Heart left ventricle (tissue), 16 donors: Measurements from ENCODE around the gene METTL3. TPM values are rescaled to one million over a fixed set of nuclear protein-coding genes. Genes with fewer than 3 reads are reported as not detected.

Experiments used
- ATAC-seq, 4 donors: fragments of 200-7000 bp; cut with Tn5 transposase; one replicate each; pipeline ENCODE4 v1.9.1; 2020 to 2022; ENCODE audit warnings: moderate library complexity in 4 of 4, mild to moderate bottlenecking in 3 of 4, moderate number of reproducible peaks in 1 of 4
- DNase-seq, 5 donors: peaks; one replicate each; pipeline ENCODE4 v3.0.0-alpha.2; 2020
- H3K27ac ChIP-seq, 12 donors: fragments of 200-600 bp; sonication (generic) in 4 of 12; one replicate each; pipeline versions ENCODE4 v1.5.0 to v1.8.0; 2016 to 2022; ENCODE audit warnings: mild to moderate bottlenecking in 2 of 12
- H3K27me3 ChIP-seq, 9 donors: fragments of 200-600 bp; sonication (generic) in 2 of 9; one replicate each; pipeline versions ENCODE4 v1.5.1 to v1.8.0; 2016 to 2022; ENCODE audit warnings: mild to moderate bottlenecking in 3 of 9
- H3K36me3 ChIP-seq, 9 donors: fragments of 200-600 bp; sonication (generic) in 2 of 9; one replicate each; pipeline versions ENCODE4 v1.5.0 to v1.8.0; 2018 to 2022; ENCODE audit warnings: mild to moderate bottlenecking in 2 of 9
- H3K4me1 ChIP-seq, 12 donors: fragments of 200-600 bp; sonication (generic) in 4 of 12; one replicate each; pipeline versions ENCODE4 v1.5.0 to v1.8.0; 2016 to 2022; ENCODE audit warnings: mild to moderate bottlenecking in 3 of 12
- H3K4me3 ChIP-seq, 12 donors: fragments of 200-600 bp; sonication (generic) in 4 of 12; one replicate each; pipeline versions ENCODE4 v1.5.0 to v1.8.0; 2017 to 2022; ENCODE audit warnings: mild to moderate bottlenecking in 9 of 12, moderate library complexity in 4 of 12
- H3K9me3 ChIP-seq, 12 donors: fragments of 200-600 bp; sonication (generic) in 4 of 12; one replicate each; pipeline versions ENCODE4 v1.5.0 to v1.8.0; 2016 to 2022; ENCODE audit warnings: mild to moderate bottlenecking in 1 of 12
- POLR2A ChIP-seq, 2 donors: fragments of 450-650 bp; IDR thresholded peaks; one replicate each; pipeline ENCODE4 v1.6.1; 2017; ENCODE audit warnings: antibody characterized with exemption in 2 of 2, mild to moderate bottlenecking in 2 of 2, moderate library complexity in 2 of 2
- WGBS, 4 donors: extraction: QIAGEN DNeasy Blood & Tissue Kit in 2 of 4; methylation state at CpG; one replicate each; pipeline versions ENCODE4 v1.1.5 to v1.1.7; 2013 to 2018; 5-methylcytosine and 5-hydroxymethylcytosine counted together
- intact Hi-C, 10 donors: fragments of 100-400 bp; cut with DNase I; formaldehyde crosslinking; loops; one replicate each; pipeline versions ENCODE4 v1.11.1 to v1.14.2; 2022
- polyA plus RNA-seq, 2 donors: library from polyadenylated mRNA; stranded (reverse); fragments of 200-250 nt; gene quantifications; one replicate each; pipeline ENCODE4 v1.2.3, GENCODE V29; 2013
- total RNA-seq, 9 donors: library from RNA; depleted of rRNA in 2 of 9; stranded (reverse); fragments of >200 nt in 2 of 9; fragmentation: NEBNext Ultra II Directional in 3 of 9; extraction: Animal tissue kit (Norgen Biotek cat#: 25700) in 3 of 9; gene quantifications; one replicate each; pipeline versions ENCODE4 v1.1.0 to v1.2.4, GENCODE V29; 2016 to 2023
- TF ChIP-seq, protein P1 (sequence below), 12 donors: fragments of 200-600 bp; sonication (generic) in 4 of 12; IDR thresholded peaks; one replicate each; pipeline versions ENCODE4 v1.5.0 to v1.8.0; 2018 to 2022; ENCODE audit warnings: antibody characterized with exemption in 12 of 12, mild to moderate bottlenecking in 5 of 12
- donor health status: ischemic (EF 13 %, LVEDD 7.1; RV severe dilation, severe dysfunction).
- donor health status: healthy with polysubstance abuse.
- donor health status: DM: no; HTN: yes; CAD: no.
- donor health status: DM: no; HTN: no; CAD: no.
- donor health status: ischemic (EF 25% LVEDD 6.9; RV normal size, moderate dysfunction).
- donor health status: ischemic (EF 25% LVEDD 5.7; RV mildly dilated, moderate dysfunction).
- donor health status: healthy.
- donor health status: DM: yes; HTN: yes; CAD: no.
- donor health status: ischemic (EF 35%, LVEDD 5.7; RV mildly dilated, moderate dysfunction).
- donor health status: nonischemic (EF 11% LVEDD 7.7; RV severe dilation, severe dysfunction).
- donor health status: DM: yes; HTN: yes; CAD: no.
- donor health status: PGD.
- donor health status: ischemic (EF 29% LVEDD 5.4; RV normal size, mild dysfunction).
- donor health status: nonischemic (EF 23%, LVEDD 6.1; RV moderate dilation, normal function).

Gene METTL3
- total and polyA plus RNA-seq, 11 donors, result 21.0 to 37.0 (median 25.2) TPM

DNA sequence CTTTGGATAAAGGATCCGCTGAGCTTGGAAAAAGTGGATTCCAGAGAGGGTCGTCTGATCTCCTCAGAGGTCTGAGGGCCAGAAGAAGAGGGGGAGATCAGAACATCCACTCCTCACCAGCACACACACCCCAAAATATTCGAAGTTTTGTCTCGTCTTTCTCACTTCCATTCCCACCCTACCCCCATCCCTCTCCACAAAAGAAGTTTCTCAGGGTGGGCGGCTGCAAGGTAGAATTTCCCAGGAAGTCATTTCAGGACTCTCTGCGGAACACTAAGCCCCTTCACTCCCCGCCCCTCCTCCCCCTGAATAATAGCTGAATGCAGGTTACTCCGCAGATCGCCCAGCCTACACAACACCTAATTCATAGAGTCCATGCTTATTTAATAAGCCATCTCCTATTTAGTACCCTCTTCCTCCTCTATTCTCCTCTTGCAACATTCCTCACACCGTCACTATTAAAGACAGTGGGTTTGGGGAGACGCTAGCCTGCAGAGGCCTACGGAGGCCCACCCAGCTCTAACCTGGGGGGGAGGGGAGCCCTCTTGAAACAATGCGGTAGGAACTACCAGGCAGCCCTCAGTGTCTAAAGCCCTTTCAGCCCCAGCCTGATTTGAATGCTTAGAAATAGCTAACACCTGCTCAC lies 15.7 kb upstream of the METTL3 start:
- ATAC-seq (peak in 1 of 4 donors; percentile 8), DNase-seq (no peak)
- peaks cover 0 to 4% (median 0%) of the 10 kb centered on the region in 9 donors for H3K27me3 ChIP-seq
- no peaks in the 10 kb centered on the region for H3K9me3 ChIP-seq
- peak overlapping the region; percentile 41 to 92 (median 70) for H3K4me3 ChIP-seq
- no peaks in the 10 kb centered on the region for H3K36me3 ChIP-seq
- peaks cover 0 to 11% (median 6%) of the 10 kb centered on the region in 12 donors for H3K4me1 ChIP-seq
- peak overlapping the region in 3 of 12 donors; percentile 58 to 88 (median 60) for H3K27ac ChIP-seq
- TF ChIP-seq, protein P1, sequence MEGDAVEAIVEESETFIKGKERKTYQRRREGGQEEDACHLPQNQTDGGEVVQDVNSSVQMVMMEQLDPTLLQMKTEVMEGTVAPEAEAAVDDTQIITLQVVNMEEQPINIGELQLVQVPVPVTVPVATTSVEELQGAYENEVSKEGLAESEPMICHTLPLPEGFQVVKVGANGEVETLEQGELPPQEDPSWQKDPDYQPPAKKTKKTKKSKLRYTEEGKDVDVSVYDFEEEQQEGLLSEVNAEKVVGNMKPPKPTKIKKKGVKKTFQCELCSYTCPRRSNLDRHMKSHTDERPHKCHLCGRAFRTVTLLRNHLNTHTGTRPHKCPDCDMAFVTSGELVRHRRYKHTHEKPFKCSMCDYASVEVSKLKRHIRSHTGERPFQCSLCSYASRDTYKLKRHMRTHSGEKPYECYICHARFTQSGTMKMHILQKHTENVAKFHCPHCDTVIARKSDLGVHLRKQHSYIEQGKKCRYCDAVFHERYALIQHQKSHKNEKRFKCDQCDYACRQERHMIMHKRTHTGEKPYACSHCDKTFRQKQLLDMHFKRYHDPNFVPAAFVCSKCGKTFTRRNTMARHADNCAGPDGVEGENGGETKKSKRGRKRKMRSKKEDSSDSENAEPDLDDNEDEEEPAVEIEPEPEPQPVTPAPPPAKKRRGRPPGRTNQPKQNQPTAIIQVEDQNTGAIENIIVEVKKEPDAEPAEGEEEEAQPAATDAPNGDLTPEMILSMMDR (IDR thresholded peaks at IDR 0.05), result no peak
- TF ChIP-seq POLR2A (IDR thresholded peaks at IDR 0.05), result no peak
- intact Hi-C loops, result no loop called here
- WGBS, 4 donors, result 10 to 24% (median 19%) methylated on average over 13 of the region's 13 CpGs

DNA sequence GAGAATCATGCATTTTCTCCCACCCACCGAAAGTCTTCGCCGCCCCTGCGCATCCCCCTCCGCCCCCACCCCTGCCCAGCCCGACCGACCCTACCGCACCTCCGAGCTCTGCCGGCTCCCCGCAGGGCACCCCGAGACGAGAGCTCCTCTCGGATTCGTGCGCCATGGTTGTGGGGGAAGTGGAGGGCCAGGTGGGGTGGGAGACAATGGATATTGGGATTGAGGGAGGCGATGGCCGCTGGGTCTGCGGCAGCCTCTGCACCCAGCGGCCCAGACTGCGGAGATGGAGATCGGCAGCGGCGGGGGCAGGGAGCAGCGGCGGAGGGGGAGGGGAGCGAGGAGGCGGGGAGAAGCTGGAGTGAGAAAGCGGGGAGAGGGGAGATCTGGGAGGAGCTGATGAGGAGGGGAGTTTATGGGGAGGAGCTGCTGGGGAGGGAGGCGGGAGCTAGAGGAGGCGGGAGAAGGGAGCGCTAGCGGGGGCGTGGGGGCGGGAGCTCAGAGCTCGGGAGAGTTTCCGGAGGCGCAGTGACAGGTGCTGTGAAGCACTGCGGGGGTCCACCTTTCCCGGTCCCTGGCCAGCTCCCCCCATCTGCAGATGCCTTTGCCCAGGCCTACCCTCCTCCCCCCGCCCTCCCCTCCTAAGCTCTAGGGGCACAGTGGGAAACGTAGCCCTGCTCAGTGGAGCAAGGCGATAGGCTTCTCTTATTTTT lies 15.0 kb upstream of the METTL3 start, which contains the start of gene SALL2:
Gene SALL2 (minus strand): TSS at position 385 of the 710 bp plus-strand sequence. CDS start 219 bp downstream, at position 166.
- Histone ChIP-seq H3K36me3 (no peaks in the 10 kb centered on the region), H3K4me1 (peaks cover 0 to 11% (median 6%) of the 10 kb centered on the region in 12 donors), H3K27ac (peak within 1 kb of the TSS in 5 of 12 donors; percentile 34 to 88 (median 58)), H3K9me3 (no peaks in the 10 kb centered on the region), H3K4me3 (peak within 1 kb of the TSS; percentile 41 to 92 (median 70)), H3K27me3 (no peaks in the 10 kb centered on the region)
- ATAC-seq (peak; percentile 87 to 96 (median 91)), DNase-seq (peak; percentile 73 to 79 (median 77))
- WGBS, 4 donors, result 0 to 1% (median 1%) methylated on average over 31 to 43 of the region's 43 CpGs
- intact Hi-C loops, result no loop called here
- TF ChIP-seq, protein P1 (IDR thresholded peaks at IDR 0.05), result no peak
- peak in 1 of 2 donors; percentile 38 for TF ChIP-seq POLR2A (IDR thresholded peaks at IDR 0.05)

DNA sequence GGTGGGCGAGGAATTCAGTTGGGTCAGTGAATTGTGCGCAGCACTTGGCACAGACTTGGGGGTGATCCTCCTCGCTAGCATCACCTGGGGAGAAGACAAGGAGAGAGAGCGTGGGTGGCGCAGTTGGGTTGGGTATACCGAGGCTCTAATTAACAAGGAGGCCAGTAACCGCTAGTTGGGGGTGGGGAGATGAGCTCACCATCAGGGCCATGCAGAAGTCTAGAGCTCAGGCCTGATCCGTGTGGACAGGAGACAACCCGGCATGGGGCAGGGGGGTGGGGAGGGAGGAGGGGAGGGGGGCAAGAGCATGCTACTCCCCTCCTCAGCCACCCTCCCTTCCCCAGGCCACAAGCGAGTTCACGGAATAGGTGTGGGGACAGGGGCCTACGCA lies 14.4 kb upstream of the METTL3 start:
- ATAC-seq (peak in 3 of 4 donors; percentile 18 to 49 (median 21)), DNase-seq (no peak)
- TF ChIP-seq, protein P1 (IDR thresholded peaks at IDR 0.05), result no peak
- TF ChIP-seq POLR2A (IDR thresholded peaks at IDR 0.05), result no peak
- intact Hi-C loops, result no loop called here
- peak overlapping the region; percentile 41 to 92 (median 70) for H3K4me3 ChIP-seq
- H3K4me1 ChIP-seq, result peaks cover 0 to 11% (median 6%) of the 10 kb centered on the region in 12 donors
- H3K27ac ChIP-seq, result peak overlapping the region in 5 of 12 donors; percentile 34 to 88 (median 58)
- no peaks in the 10 kb centered on the region for H3K9me3 ChIP-seq
- 35 to 44% (median 42%) methylated on average over 12 of the region's 12 CpGs for WGBS, 4 donors
- no peaks in the 10 kb centered on the region for H3K27me3 ChIP-seq
- H3K36me3 ChIP-seq, result no peaks in the 10 kb centered on the region
